ENCODE measurements around the gene RAD23A.

GRCh38 chr19:12945479-12946091 is at the start of gene RAD23A:
- peak; percentile 100 for TF ChIP-seq BHLHE40 (IDR thresholded peaks at IDR 0.05; ENCODE audit: borderline replicate concordance in 1 of 2, low read depth in 2 of 2, low read length in 1 of 2)
- TF ChIP-seq TAF1 (IDR thresholded peaks at IDR 0.05; ENCODE audit: borderline replicate concordance, low read depth, low read length), result peak; percentile 98
- TF ChIP-seq POLR2AphosphoS5 (IDR thresholded peaks at IDR 0.05; ENCODE audit: low read length), result peak; percentile 95
- peak; percentile 44; the same call in 1 of the 2 replicates for TF ChIP-seq BRCA1 (IDR thresholded peaks at IDR 0.05; ENCODE audit: low read depth, low read length)

Measured in GM12878 (cell line).